MCF 10A (cell line): ENCODE data around the gene SLC22A2. TPM values are rescaled to one million over a fixed set of nuclear protein-coding genes. Genes with fewer than 3 reads are reported as not detected.

Source experiments
- BruUV-seq: library from RNA; stranded (reverse); fragments of 400-500 nt; replicated peaks from 2 replicates; lab custom pipeline; 2021; lab: Mats Ljungman, UMichigan
- CTCF ChIA-PET: fragments of 300-600 bp; sonication (Branson Sonifier 250); formaldehyde crosslinking; extraction: SDS; loops from one replicate; lab custom pipeline; 2021; ENCODE audit warnings: antibody characterized with exemption, inconsistent platforms; lab: Yijun Ruan, JAX
- POLR2A ChIA-PET: fragments of 300-600, 350-650 bp; sonication (Branson Sonifier 250); formaldehyde crosslinking; extraction: SDS; loops from one replicate; lab custom pipeline; 2020; ENCODE audit warnings: antibody characterized with exemption, inconsistent platforms; lab: Yijun Ruan, JAX
- DNase-seq: peaks from one replicate; pipeline ENCODE4 v3.0.0-alpha.2; 2018; ENCODE audit not compliant: unreplicated experiment
- H3K27ac Mint-ChIP-seq: one replicate; pipeline ENCODE4 v1.8.0; 2022; ENCODE audit warnings: mild to moderate bottlenecking, low read depth, mixed read lengths; ENCODE audit not compliant: unreplicated experiment
- H3K27me3 Mint-ChIP-seq: one replicate; pipeline ENCODE4 v1.8.0; 2022; ENCODE audit warnings: mixed read lengths; ENCODE audit not compliant: insufficient read depth, unreplicated experiment
- H3K36me3 Mint-ChIP-seq: one replicate; pipeline ENCODE4 v1.8.0; 2022; ENCODE audit warnings: mild to moderate bottlenecking, moderate library complexity, mixed read lengths; ENCODE audit not compliant: insufficient read depth, unreplicated experiment
- H3K4me1 Mint-ChIP-seq: one replicate; pipeline ENCODE4 v1.8.0; 2022; ENCODE audit warnings: mixed read lengths; ENCODE audit not compliant: insufficient read depth, unreplicated experiment
- H3K4me3 Mint-ChIP-seq: one replicate; pipeline ENCODE4 v1.8.0; 2022; ENCODE audit warnings: mild to moderate bottlenecking, moderate library complexity, mixed read lengths; ENCODE audit not compliant: unreplicated experiment
- H3K9me3 Mint-ChIP-seq: one replicate; pipeline ENCODE4 v1.8.0; 2022; ENCODE audit warnings: mixed read lengths; ENCODE audit not compliant: unreplicated experiment
- intact Hi-C: fragments of 100-400 bp; cut with micrococcal nuclease; formaldehyde crosslinking; loops from 2 replicates; pipeline ENCODE4 v1.14.1; 2022
- total RNA-seq: library from RNA; stranded (reverse); gene quantifications from 2 replicates; pipeline ENCODE4 v1.2.3, GENCODE V29; 2022
- TF ChIP-seq, protein P1 (sequence below): fragments of 200-600 bp; IDR thresholded peaks from one replicate; pipeline ENCODE4 v1.8.0; 2022; ENCODE audit warnings: antibody characterized with exemption, mild to moderate bottlenecking; ENCODE audit not compliant: unreplicated experiment

The SLC22A2 gene
- total RNA-seq, 1 experiment from 2014 or later, result not detected

GRCh38 chr6:160274871-160275510 lies 16.4 kb upstream of the SLC22A2 start:
- peaks cover 11% of the 10 kb centered on the region for H3K4me1 Mint-ChIP-seq
- no peak overlapping the region for H3K4me3 Mint-ChIP-seq
- TF ChIP-seq, protein P1, sequence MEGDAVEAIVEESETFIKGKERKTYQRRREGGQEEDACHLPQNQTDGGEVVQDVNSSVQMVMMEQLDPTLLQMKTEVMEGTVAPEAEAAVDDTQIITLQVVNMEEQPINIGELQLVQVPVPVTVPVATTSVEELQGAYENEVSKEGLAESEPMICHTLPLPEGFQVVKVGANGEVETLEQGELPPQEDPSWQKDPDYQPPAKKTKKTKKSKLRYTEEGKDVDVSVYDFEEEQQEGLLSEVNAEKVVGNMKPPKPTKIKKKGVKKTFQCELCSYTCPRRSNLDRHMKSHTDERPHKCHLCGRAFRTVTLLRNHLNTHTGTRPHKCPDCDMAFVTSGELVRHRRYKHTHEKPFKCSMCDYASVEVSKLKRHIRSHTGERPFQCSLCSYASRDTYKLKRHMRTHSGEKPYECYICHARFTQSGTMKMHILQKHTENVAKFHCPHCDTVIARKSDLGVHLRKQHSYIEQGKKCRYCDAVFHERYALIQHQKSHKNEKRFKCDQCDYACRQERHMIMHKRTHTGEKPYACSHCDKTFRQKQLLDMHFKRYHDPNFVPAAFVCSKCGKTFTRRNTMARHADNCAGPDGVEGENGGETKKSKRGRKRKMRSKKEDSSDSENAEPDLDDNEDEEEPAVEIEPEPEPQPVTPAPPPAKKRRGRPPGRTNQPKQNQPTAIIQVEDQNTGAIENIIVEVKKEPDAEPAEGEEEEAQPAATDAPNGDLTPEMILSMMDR, result no peak
- DNase-seq, result no peak
- intact Hi-C loops, result no loop called here
- POLR2A ChIA-PET, result interaction anchor here (1.5 kb wide), 1 partner anchor 13 kb away, joined by 6 read pairs; no protein-coding TSS in a partner anchor
- peaks cover 7% of the 10 kb centered on the region for H3K9me3 Mint-ChIP-seq
- CTCF ChIA-PET, result interaction anchor here (0.7 to 1.1 kb wide), 2 partner anchors 10 to 181 kb away, joined by 3 read pairs; no protein-coding TSS in a partner anchor
- H3K36me3 Mint-ChIP-seq, result no peaks in the 10 kb centered on the region
- BruUV-seq, result no TSS peak
- no peaks in the 10 kb centered on the region for H3K27me3 Mint-ChIP-seq
- no peak overlapping the region for H3K27ac Mint-ChIP-seq

DNA sequence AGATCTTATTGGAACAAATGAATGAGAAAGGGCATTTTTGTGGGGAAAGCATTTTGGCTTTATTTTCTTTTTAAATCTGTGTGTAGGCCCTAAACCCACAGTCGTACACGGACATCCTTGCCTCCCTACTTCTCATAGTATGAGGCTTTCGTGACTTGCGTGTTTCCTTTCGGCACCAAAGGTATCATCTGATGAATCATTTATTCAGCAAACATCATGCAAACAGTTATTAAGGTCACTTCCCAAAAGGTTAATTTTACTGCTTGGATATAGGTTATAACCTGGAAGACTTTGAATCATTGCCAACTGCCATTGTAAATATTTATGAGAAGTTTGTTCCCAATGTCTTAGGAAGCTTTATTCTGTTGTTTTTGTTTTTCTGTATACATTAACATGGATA lies 15.1 kb upstream of the SLC22A2 start:
- POLR2A ChIA-PET, result no interaction called here
- no peak overlapping the region for H3K4me3 Mint-ChIP-seq
- BruUV-seq, result no TSS peak
- TF ChIP-seq, protein P1, result no peak
- H3K9me3 Mint-ChIP-seq, result no peaks in the 10 kb centered on the region
- no peaks in the 10 kb centered on the region for H3K36me3 Mint-ChIP-seq
- no peaks in the 10 kb centered on the region for H3K27me3 Mint-ChIP-seq
- no peak for DNase-seq
- CTCF ChIA-PET, result interaction anchor here (0.6 to 0.7 kb wide), 3 partner anchors 118 to 1298 kb away, joined by 3 to 4 read pairs (median 3); no protein-coding TSS in a partner anchor
- intact Hi-C loops, result no loop called here
- peaks cover under 1% of the 10 kb centered on the region for H3K4me1 Mint-ChIP-seq
- no peak overlapping the region for H3K27ac Mint-ChIP-seq

GRCh38 chr6:160273196-160273595 lies 14.6 kb upstream of the SLC22A2 start:
- no peak overlapping the region for H3K27ac Mint-ChIP-seq
- H3K36me3 Mint-ChIP-seq, result no peaks in the 10 kb centered on the region
- no peaks in the 10 kb centered on the region for H3K4me1 Mint-ChIP-seq
- TF ChIP-seq, protein P1, result no peak
- no peak for DNase-seq
- ChIA-PET CTCF (no interaction called here), POLR2A (no interaction called here)
- intact Hi-C loops, result no loop called here
- no TSS peak for BruUV-seq
- no peak overlapping the region for H3K4me3 Mint-ChIP-seq
- H3K27me3 Mint-ChIP-seq, result no peaks in the 10 kb centered on the region
- no peaks in the 10 kb centered on the region for H3K9me3 Mint-ChIP-seq

DNA sequence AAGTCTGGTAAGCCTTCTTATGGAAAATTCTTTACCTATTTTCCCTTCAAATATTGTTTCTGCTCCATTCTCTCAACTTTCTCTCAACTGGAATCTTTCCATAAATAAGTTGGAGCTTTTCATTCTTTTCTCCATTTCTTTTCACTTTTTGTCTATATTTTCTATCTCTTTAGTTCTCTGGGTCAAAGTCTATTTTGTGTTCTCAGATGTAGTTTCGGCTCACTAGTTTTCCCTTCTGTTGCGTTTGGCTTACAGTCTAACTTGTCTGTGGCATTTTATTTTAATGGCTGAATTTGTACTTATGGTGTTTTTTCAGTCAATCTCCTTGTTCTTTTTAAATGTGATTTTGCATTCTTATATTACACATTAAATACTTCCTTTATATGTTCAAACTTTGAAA lies 14.1 kb upstream of the SLC22A2 start:
- BruUV-seq, result no TSS peak
- TF ChIP-seq, protein P1, result no peak
- Mint-ChIP-seq H3K4me1 (no peaks in the 10 kb centered on the region), H3K27me3 (no peaks in the 10 kb centered on the region), H3K9me3 (no peaks in the 10 kb centered on the region), H3K4me3 (no peak overlapping the region), H3K27ac (no peak overlapping the region), H3K36me3 (no peaks in the 10 kb centered on the region)
- POLR2A ChIA-PET, result no interaction called here
- CTCF ChIA-PET, result interaction anchor here (1.4 kb wide), 1 partner anchor 52 kb away, joined by 4 read pairs; no protein-coding TSS in a partner anchor
- intact Hi-C loops, result no loop called here
- DNase-seq, result no peak
